A549 (cell line): Measurements from ENCODE around the gene IFIH1. TPM values are rescaled to one million over a fixed set of nuclear protein-coding genes. Genes with fewer than 3 reads are reported as not detected.

ENCODE experiments used
- ATAC-seq, 2 experiments: fragments of 200-7000 bp in 1 of 2; fragments of >200 bp in 1 of 2; cut with Nextera tagmentation in 1 of 2; cut with Tn5 transposase in 1 of 2; 3 replicates each; pipeline versions ENCODE4 v1.8.0 to v1.9.1; 2018 to 2020; ENCODE audit warnings: mild to moderate bottlenecking in 1 of 2, moderate library complexity in 1 of 2
- CTCF ChIA-PET: fragments of 300-600 bp; sonication (Branson Sonifier 250); formaldehyde crosslinking; extraction: SDS; loops from one replicate; lab custom pipeline; 2021; ENCODE audit warnings: antibody characterized with exemption, inconsistent platforms; lab: Yijun Ruan, JAX
- POLR2A ChIA-PET: fragments of 350-600 bp; formaldehyde crosslinking; extraction: SDS; loops from one replicate; lab custom pipeline; 2021; ENCODE audit warnings: antibody characterized with exemption, inconsistent platforms; lab: Yijun Ruan, JAX
- DNase-seq, 2 experiments: peaks; one replicate each; pipeline versions ENCODE4 v3.0.0 to v3.0.0-alpha.2; 2011 to 2016; ENCODE audit warnings: low read depth in 1 of 2, low spot score in 1 of 2
- FAIRE-seq: peaks from 2 replicates; lab custom pipeline; 2011; peaks lifted over from hg19 to GRCh38; lab: Jason Lieb, UNC
- H3K27ac ChIP-seq, 2 experiments: fragments of >200 bp; sonication (Bioruptor Twin); formaldehyde crosslinking; 3 replicates each; pipeline ENCODE4 v1.5.1; 2016 to 2017
- H3K4me1 ChIP-seq: fragments of >200 bp; sonication (Bioruptor Twin); formaldehyde crosslinking; 3 replicates; pipeline ENCODE4 v1.6.1; 2016
- H3K4me2 ChIP-seq: fragments of >200 bp; sonication (Bioruptor Twin); formaldehyde crosslinking; 3 replicates; pipeline ENCODE4 v1.6.1; 2016
- H3K4me3 ChIP-seq: fragments of >200 bp; sonication (Bioruptor Twin); formaldehyde crosslinking; 3 replicates; pipeline ENCODE4 v1.5.1; 2016
- H3K9me3 ChIP-seq: fragments of >200 bp; sonication (Bioruptor Twin); formaldehyde crosslinking; 3 replicates; pipeline ENCODE4 v1.6.1; 2016
- BCL3 ChIP-seq: fragments of >200 bp; sonication (Bioruptor Twin); formaldehyde crosslinking; IDR thresholded peaks from 3 replicates; pipeline ENCODE4 v1.6.1; 2016
- BHLHE40 ChIP-seq: IDR thresholded peaks from 2 replicates; pipeline ENCODE4 v1.6.1; 2012; ENCODE audit warnings: low read depth, low read length, inconsistent platforms
- CBX8 ChIP-seq: fragments of 200-600 bp; sonication (generic); IDR thresholded peaks from 2 replicates; pipeline ENCODE4 v1.6.1; 2016
- CHD2 ChIP-seq: fragments of 150-350 bp; IDR thresholded peaks from 2 replicates; pipeline ENCODE4 v1.6.1; 2014; ENCODE audit warnings: low read length; ENCODE audit not compliant: partially characterized antibody
- EHF ChIP-seq: fragments of 250-450 bp; sonication (Bioruptor Pico); IDR thresholded peaks from 2 replicates; pipeline ENCODE4 v1.5.0; 2020; ENCODE audit warnings: mild to moderate bottlenecking
- EP300 ChIP-seq, 2 experiments: fragments of >200 bp; sonication (Bioruptor Twin); formaldehyde crosslinking; IDR thresholded peaks; 2 replicates in 1 of 2; 3 replicates in 1 of 2; pipeline ENCODE4 v1.6.1; 2016 to 2017
- FOSL2 ChIP-seq, 2 experiments: fragments of 450-650 bp in 1 of 2; fragments of >200 bp in 1 of 2; sonication (Bioruptor Twin) in 1 of 2; formaldehyde crosslinking; IDR thresholded peaks; 2 replicates each; pipeline versions ENCODE4 v1.5.0 to v1.6.1; 2016 to 2020; ENCODE audit warnings: mild to moderate bottlenecking in 1 of 2, moderate library complexity in 1 of 2
- GATA3 ChIP-seq: IDR thresholded peaks from 2 replicates; pipeline ENCODE4 v1.6.1; 2012; ENCODE audit warnings: borderline replicate concordance
- HDAC2 ChIP-seq: fragments of 200-600 bp; sonication (generic); IDR thresholded peaks from 2 replicates; pipeline ENCODE4 v1.6.1; 2016
- HOXB13 ChIP-seq: fragments of 250-450 bp; sonication (Bioruptor Pico); IDR thresholded peaks from 2 replicates; pipeline ENCODE4 v1.5.0; 2020; ENCODE audit warnings: low read depth, mild to moderate bottlenecking, moderate library complexity
- JUN ChIP-seq, 2 experiments: fragments of >200 bp; sonication (Bioruptor Twin); formaldehyde crosslinking; IDR thresholded peaks; 2 replicates in 1 of 2; 3 replicates in 1 of 2; pipeline ENCODE4 v1.6.1; 2016 to 2017
- KDM1A ChIP-seq: fragments of 200-600 bp; sonication (generic); IDR thresholded peaks from 2 replicates; pipeline ENCODE4 v1.6.1; 2016; ENCODE audit warnings: low read depth, mild to moderate bottlenecking
- MAZ ChIP-seq: fragments of 150-350 bp; IDR thresholded peaks from 2 replicates; pipeline ENCODE4 v1.6.1; 2014; ENCODE audit warnings: antibody characterized with exemption, low read depth, low read length, borderline replicate concordance
- POLR2AphosphoS2 ChIP-seq: conservative IDR thresholded peaks from 2 replicates; pipeline ENCODE4 v1.6.1; 2012; ENCODE audit warnings: low read length, improper control_type of control experiment, inconsistent platforms
- RAD21 ChIP-seq, 2 experiments: fragments of >200 bp in 1 of 2; sonication (Bioruptor Twin) in 1 of 2; formaldehyde crosslinking in 1 of 2; IDR thresholded peaks in 1 of 2; conservative IDR thresholded peaks in 1 of 2; 2 replicates in 1 of 2; 3 replicates in 1 of 2; pipeline ENCODE4 v1.6.1; 2012 to 2018; ENCODE audit warnings: inconsistent platforms in 1 of 2
- SMC3 ChIP-seq: fragments of >200 bp; sonication (Bioruptor Twin); formaldehyde crosslinking; IDR thresholded peaks from 3 replicates; pipeline ENCODE4 v1.6.1; 2018; ENCODE audit warnings: inconsistent platforms
- TFCP2L1 ChIP-seq: fragments of 250-450 bp; sonication (Bioruptor Pico); IDR thresholded peaks from 2 replicates; pipeline ENCODE4 v1.5.0; 2021; ENCODE audit warnings: mild to moderate bottlenecking
- USF2 ChIP-seq: fragments of 450-650 bp; IDR thresholded peaks from 2 replicates; pipeline ENCODE4 v1.6.1; 2014; ENCODE audit warnings: antibody characterized with exemption
- ZFP36 ChIP-seq: fragments of 450-650 bp; IDR thresholded peaks from 2 replicates; pipeline ENCODE4 v1.6.1; 2014; ENCODE audit warnings: borderline replicate concordance; ENCODE audit not compliant: partially characterized antibody
- ZNF302 ChIP-seq: fragments of 250-450 bp; sonication (Bioruptor Pico); IDR thresholded peaks from 2 replicates; pipeline ENCODE4 v1.9.0; 2021; ENCODE audit warnings: inconsistent platforms, mild to moderate bottlenecking, moderate library complexity
- ZSCAN20 ChIP-seq: fragments of 250-450 bp; sonication (Bioruptor Pico); IDR thresholded peaks from 2 replicates; pipeline ENCODE4 v1.8.0; 2022; ENCODE audit warnings: mild to moderate bottlenecking, moderate library complexity
- WGBS: methylation state at CpG from one replicate; pipeline ENCODE4 v1.1.6; 2017; ENCODE audit errors: missing lambda C conversion rate; 5-methylcytosine and 5-hydroxymethylcytosine counted together
- polyA plus RNA-seq, 4 experiments: library from polyadenylated mRNA; depleted of rRNA in 3 of 4; stranded (reverse); fragments of >200 nt; fragmentation: RNase III in 1 of 4; extraction: RNeasy Plus Mini Kit Qiagen cat#74134 plus additional on column Dnase treatment in 1 of 4; gene quantifications; 2 replicates in 3 of 4; 3 replicates in 1 of 4; pipeline ENCODE4 v1.2.3, GENCODE V29; 2011 to 2017
- TF ChIP-seq, protein P1 (sequence below): fragments of 250-450 bp; sonication (Bioruptor Pico); IDR thresholded peaks from 2 replicates; pipeline ENCODE4 v1.5.0; 2020; ENCODE audit warnings: low read depth, mild to moderate bottlenecking, moderate library complexity
- TF ChIP-seq, protein P2 (sequence below): fragments of >200 bp; sonication (Bioruptor Twin); formaldehyde crosslinking; IDR thresholded peaks from 2 replicates; pipeline ENCODE4 v1.6.1; 2016

Gene IFIH1
- polyA plus RNA-seq, 2 of the 4 experiments (the other 2 are of a cell fraction), result 0.21 to 0.57 TPM

GRCh38 chr2:162241571-162241970 lies 76.9 kb downstream of the IFIH1 start:
- Histone ChIP-seq H3K4me3 (no peak overlapping the region), H3K4me1 (peaks cover 6% of the 10 kb centered on the region; the same call in 2 of the 3 replicates), H3K27ac (no peak overlapping the region), H3K4me2 (no peak overlapping the region), H3K9me3 (no peaks in the 10 kb centered on the region)
- POLR2A ChIA-PET, result no interaction called here
- ATAC-seq (no peak), FAIRE-seq (no peak), DNase-seq (no peak)
- CTCF ChIA-PET, result interaction anchor here (0.8 to 3.3 kb wide), 4 partner anchors 21 to 117 kb away, joined by 3 to 16 read pairs (median 4); no protein-coding TSS in a partner anchor
- 20% methylated on average over 1 of the region's 1 CpG for WGBS
- TF ChIP-seq BHLHE40, result no peak
- TF ChIP-seq, protein P1, sequence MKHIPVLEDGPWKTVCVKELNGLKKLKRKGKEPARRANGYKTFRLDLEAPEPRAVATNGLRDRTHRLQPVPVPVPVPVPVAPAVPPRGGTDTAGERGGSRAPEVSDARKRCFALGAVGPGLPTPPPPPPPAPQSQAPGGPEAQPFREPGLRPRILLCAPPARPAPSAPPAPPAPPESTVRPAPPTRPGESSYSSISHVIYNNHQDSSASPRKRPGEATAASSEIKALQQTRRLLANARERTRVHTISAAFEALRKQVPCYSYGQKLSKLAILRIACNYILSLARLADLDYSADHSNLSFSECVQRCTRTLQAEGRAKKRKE (CRISPR knock-in tag), result no peak
- TF ChIP-seq ZSCAN20 (CRISPR knock-in tag), result no peak
- no peak for TF ChIP-seq TFCP2L1 (CRISPR knock-in tag)
- TF ChIP-seq MAZ, result no peak
- no peak for TF ChIP-seq USF2
- no peak for TF ChIP-seq SMC3
- TF ChIP-seq EHF (CRISPR knock-in tag), result no peak
- TF ChIP-seq, protein P2, sequence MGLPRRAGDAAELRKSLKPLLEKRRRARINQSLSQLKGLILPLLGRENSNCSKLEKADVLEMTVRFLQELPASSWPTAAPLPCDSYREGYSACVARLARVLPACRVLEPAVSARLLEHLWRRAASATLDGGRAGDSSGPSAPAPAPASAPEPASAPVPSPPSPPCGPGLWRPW, result no peak
- no peak for TF ChIP-seq CHD2
- no peak for TF ChIP-seq RAD21 (conservative IDR thresholded peaks at IDR 0.05 in 1 of 2, IDR thresholded peaks at IDR 0.05 in 1 of 2)
- TF ChIP-seq FOSL2 (IDR thresholded peaks at IDR 0.05), result no peak
- no peak for TF ChIP-seq FOSL2 (CRISPR knock-in tag; IDR thresholded peaks at IDR 0.05)
- TF ChIP-seq ZFP36, result no peak
- no peak for TF ChIP-seq JUN (IDR thresholded peaks at IDR 0.05)

- ATAC-seq, result no peak
- no peak overlapping the region for H3K27ac ChIP-seq
- FAIRE-seq, result no peak
- POLR2A ChIA-PET, result no interaction called here
- WGBS, result 63% methylated on average over 12 of the region's 38 CpGs
- no peak for TF ChIP-seq CHD2
- TF ChIP-seq ZNF302 (CRISPR knock-in tag), result no peak
- TF ChIP-seq GATA3, result no peak
- TF ChIP-seq POLR2AphosphoS2, result no peak
- no peak for TF ChIP-seq BCL3
- no peak for TF ChIP-seq HDAC2
- TF ChIP-seq RAD21 (conservative IDR thresholded peaks at IDR 0.05 in 1 of 2, IDR thresholded peaks at IDR 0.05 in 1 of 2), result no peak
- TF ChIP-seq HOXB13 (CRISPR knock-in tag), result no peak
- TF ChIP-seq CBX8, result no peak
- no peak for TF ChIP-seq KDM1A
- TF ChIP-seq EP300 (IDR thresholded peaks at IDR 0.05), result no peak
- H3K4me2 ChIP-seq, result no peak overlapping the region
- DNase-seq, result no peak
- H3K4me3 ChIP-seq, result no peak overlapping the region
- H3K9me3 ChIP-seq, result no peaks in the 10 kb centered on the region
- no peaks in the 10 kb centered on the region for H3K4me1 ChIP-seq
- CTCF ChIA-PET, result interaction anchor here (1.6 kb wide), 2 partner anchors 14 to 63 kb away, joined by 3 to 4 read pairs; no protein-coding TSS in a partner anchor
Observed at GRCh38 chr2:162234620-162235462, 83.6 kb downstream of the IFIH1 start.
